ENCODE measurements around the gene KIFC3.
"Not testable (repeated sequence)": the region's sequence is repeated elsewhere in the genome, so short reads cannot be mapped to it uniquely, and the experiment has no call there.

KIFC3 gene

DNA sequence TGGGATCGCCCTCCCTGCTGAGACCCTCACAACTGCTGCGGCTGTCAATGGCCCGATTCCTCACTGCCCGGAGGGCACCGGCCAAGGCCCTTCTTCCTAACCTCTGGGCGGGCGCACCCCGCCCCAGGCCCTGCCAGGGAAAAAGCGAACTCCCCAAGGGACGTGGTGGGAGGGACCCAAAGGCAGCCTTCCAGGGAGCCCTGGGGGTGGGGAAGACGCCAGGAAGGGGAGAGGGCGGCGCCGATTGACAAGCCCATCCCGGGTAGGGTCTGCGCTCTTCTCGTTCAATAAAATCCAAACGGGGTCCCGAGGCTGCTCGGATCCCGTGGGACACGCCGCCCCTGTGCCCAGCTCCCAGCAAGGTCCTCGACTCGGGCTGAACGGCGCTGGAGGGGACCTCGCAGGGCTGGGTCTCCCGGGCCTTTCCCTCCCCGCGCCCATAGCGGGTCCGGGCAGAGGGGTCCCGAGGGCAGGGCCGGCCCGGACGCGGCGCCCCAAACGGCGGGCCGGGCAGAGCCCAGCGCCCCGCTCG is 416 bp downstream of the KIFC3 start:
- peak in 1 of 2 experiments; percentile 27 for DNase-seq

DNA sequence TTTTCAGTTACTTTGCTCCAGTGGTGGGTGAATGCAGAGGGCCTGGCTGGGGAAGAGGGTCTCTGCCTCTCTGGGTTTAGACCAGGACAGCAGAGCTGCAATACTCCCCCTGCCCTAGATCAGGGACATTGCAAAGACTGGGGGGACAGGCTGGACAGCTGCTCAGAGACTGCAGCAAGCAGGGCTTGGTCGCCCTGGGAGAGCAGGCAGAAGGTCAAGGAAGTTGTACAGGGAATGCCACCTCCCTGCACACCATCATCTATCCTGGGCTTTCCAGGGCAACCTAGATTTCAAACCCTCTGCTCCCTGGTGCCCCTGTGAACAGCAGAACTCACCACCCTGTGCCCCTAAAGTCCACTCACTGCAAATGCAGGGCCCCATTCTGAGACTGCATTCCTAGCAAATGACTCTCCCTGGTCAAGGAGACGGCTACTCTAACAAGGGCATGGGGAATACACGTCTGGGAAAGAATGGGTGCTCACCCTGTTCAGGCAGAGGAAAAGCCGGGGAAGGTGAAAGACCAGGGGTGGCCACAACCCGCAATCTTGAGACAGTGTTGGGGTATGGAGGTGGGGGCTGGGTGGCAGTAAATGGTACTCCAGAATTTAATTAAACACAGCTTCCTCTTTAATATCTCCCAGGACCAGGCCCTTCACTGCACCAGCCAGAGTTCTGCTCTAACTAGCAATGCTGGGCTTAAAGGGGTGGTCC is 1.0 kb downstream of the KIFC3 start:
- peak in 1 of 2 experiments; percentile 44 for DNase-seq

DNA sequence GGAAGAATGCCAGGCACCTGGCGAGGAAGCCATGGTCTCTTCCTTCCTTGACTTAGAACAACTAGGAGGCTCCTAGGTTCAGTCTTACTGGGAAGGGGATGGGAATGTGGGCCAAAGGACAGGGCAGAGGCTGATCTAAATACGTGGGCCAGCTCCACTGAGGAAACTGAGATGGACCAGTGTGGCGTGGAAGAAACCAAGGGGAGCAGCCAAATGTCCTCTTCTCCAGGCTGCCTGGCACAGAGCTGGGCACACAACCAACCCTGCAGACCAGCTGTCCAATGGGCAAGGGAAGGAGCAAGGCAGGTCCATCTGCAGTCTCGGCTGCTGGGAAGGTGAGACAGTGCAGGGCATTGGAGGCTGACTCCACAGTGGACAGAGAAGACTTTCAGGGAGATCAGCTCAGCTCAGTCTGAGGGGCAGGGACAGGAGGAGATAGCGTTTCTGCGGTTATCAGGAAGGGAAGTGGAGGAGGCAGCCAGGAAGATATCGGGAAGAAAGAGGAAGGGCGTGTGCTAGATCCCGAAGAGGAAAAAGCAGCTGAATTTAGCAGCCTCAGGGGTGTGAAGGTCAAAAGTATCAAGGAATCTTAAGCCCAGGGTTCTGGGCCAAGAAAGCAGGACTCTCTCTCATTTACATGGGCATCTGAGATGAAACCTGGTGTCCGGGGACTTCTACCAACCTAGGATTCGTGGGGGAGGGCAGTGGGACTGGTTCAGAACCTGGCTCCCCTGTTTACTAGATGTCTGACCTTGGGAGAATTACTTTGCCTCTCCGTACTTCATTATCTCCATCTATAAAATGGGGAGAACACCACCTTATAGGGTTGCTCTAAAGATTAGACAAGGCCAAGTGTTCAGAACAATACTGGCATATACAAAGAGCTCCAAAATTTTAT is 1.8 kb downstream of the KIFC3 start:
- DNase-seq: no peak

GRCh38 chr16:57799600-57800199 is 2.6 kb downstream of the KIFC3 start:
- DNase-seq: no peak

DNA sequence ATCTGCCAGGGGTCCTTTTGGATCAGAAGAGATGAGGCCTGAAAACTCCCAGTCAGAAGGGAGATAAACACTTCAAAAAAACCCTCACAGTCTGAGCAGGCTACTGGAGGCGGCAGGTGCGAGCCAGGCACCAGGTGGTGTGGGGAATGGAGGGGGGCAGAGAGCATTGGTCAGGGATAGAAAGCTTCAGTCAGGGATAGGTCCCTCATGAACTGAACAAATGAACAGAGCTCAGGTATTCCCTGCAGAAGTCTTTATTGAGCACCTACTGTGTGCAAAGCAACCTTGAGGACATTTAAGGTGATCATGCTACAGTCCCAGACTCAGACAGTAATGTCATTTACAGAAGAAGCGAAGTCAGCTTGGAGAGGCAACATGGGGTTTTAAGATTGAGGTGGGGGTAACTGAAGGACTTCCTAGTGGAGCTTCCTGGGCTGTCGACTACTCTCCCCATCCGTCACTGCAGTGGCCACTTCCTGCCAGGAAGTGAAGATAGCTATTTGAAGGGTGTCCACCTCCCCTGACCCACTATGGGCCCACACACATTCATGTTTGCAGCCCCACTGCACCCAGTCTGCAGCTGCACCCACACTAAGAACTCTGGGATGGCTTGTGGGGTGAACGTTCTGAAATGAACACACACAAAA is 3.2 kb downstream of the KIFC3 start:
- no peak for DNase-seq

DNA sequence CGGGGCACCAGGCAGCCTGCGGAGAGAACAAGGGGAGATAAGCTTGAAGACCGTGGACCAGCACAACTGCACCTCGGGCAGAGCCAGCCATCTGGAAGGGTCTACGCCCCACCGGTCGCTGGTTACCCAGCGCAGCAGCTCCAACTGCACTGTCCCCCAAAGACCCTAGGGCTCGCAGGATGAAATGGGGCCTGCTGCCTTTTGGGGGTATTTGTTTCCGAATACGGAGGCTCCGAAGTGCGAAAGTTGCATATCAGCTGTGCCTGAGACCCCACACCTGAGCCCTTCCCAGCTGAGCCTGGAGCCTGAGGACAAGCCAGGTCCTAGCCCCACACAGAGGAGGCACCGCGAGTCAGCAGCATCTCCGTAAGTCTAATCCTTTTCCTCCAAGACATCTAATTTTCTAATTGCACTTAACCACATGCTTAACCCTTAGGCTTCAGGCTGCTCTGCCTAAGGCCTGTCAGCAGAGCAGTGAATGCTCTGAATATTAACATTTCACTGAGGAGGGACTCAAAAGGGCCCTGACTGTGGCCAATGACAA is 4.0 kb downstream of the KIFC3 start:
- DNase-seq: no peak

DNA sequence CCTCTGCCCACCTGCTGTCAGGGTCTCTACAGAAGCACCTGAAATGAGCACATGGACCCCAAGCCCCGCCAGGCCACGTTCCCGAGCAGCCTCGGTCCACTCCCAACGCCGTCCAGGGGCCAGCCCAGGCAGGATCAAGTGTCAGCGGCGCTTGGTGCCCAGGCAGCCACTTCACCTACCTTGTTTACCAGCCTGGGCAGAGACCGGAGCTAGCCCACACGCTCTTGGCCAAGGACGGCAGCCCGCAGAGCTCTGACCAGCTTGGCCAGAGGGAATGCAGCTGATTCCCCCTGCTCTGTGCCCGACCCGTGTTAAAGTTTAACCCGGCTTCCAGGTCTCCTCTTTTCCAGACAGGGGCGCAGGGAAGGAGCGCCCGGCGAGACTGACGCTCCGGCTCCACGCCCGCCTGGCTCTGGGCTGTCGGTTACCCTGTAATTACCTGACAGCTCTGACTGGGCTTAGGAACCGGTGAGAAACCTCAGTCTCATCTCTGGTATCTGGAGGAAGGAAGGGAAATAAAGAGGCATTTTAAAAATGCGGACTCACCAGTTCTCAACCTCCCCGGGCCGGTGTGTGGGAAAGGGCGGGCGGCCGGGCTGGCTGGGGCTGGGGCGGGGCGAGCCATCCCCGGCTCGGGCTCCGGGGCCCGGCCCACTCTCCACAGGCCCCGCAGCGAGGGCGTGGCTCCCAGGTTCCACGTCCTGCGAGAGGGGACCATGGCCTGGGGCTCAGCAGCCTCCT is 4.6 kb downstream of the KIFC3 start:
- DNase-seq: no peak

DNA sequence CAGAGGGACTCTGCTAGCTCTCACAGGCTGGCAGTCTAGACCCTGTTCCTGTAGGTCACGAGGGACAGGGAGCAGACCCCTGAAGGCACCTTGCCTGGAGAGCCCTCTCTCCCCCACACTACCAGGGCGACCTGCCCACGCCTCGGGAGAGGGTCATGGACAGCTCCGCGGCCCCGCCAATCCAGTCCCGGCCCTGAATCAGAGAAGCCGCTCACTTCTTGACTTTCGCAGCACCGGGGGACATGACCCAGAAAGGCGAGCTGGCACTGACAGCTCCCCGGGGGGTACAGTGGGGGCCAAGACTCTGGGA is 5.1 kb downstream of the KIFC3 start:
- no peak for DNase-seq

DNA sequence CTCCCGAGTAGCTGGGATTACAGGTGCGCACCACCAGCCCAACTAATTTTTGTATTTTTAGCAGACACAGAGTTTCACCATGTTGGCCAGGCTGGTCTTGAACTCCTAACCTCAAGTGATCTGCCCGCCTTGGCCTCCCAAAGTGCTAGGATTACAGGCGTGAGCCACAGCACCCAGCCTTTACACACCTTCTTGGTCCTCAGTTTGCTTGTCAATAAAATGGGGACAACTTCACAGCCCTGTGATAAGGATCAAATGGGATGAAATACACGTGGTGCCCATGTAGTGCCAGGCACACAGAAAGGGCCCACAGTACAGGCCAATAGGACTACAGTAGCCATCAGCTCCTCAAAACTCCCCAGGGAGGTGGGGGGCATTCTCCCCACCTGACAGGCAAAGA is 6.3 kb downstream of the KIFC3 start:
- not testable (repeated sequence) for DNase-seq

DNA sequence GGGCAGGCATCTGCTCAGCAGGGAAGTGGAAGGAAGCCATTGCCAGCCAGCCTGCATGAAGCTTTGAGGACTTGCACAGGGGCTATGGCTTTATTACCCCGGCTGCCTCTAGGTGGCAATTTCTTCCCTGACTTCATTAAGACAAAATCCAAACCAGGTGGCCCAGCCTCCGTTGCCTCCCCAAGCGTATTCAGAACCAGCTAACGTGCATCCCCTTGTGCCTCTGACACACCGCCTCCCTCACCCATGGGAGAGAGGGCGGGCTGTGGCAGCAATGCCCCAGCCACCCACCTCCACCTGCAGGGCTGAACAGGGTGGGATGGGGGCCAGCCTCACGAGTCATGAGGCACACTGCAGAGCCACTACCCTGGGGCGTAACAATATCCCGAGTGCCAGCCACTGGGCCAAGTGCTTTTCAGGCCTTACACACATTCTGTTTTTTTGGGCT is 6.8 kb downstream of the KIFC3 start:
- DNase-seq: peak in 1 of 2 experiments; percentile 27

DNA sequence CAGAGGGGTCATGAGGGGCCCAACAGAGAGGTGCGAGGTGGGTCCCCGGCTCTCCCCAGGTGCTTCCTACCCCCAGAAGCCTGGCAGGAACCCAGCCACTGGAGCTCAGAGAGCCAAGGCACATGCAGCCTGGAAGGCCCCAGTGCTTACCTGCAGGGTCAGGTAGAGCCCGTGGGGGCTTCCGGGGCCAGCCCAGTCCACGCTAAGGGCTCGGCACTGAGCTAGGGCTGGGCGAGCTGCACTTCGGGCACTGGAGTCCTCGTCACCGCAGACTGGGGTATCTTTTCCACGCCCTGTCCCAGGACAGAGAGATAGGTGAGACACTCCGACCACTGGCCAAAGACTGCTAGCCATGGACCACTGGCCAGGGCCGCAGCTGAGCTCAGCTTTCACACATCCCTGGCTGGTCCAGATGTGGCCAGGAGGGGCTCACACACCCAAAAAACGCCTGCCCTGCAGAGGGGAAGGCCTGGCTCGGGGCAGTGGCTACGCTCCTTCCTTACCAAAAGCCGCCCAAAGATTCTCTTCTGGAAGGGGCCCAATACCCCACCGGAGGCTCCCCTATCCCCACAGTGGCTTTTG is 7.4 kb downstream of the KIFC3 start:
- no peak for DNase-seq

- no peak for DNase-seq
Measured at GRCh38 chr16:57791893-57792461, 10.3 kb downstream of the KIFC3 start.

DNA sequence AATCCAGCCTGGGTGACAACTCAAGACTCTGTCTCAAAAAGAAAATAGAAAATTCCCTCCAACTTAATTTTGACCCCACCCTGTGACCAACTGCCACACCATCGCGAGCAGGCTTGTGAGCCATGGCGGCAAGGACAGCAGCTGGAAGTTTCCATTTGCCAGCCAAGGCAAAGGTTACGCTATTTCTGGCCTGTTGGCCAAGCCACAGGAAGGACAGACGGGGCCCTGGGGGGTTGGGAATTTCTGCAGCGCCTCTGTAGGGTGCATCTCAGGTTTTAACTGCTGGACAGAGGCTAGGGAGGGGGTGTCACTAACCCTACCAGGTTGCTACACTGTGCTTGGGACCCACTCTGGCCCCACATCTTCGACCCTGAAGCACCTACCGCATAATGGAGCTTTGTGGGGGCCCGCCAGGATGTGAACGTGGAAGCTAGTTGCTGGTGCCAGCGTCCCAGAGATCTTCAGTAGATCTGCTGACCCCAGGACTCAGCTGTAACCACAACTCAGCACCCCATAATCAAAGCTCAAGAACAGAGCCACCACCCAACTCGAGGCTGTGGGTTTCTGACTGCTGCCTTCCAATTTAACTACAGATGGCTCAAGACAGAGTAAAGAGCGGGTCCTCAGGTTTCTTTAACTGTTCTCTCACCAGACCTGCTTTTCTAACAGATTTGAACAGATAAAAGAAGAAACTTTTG is 10.9 kb downstream of the KIFC3 start:
- DNase-seq: no peak

DNA sequence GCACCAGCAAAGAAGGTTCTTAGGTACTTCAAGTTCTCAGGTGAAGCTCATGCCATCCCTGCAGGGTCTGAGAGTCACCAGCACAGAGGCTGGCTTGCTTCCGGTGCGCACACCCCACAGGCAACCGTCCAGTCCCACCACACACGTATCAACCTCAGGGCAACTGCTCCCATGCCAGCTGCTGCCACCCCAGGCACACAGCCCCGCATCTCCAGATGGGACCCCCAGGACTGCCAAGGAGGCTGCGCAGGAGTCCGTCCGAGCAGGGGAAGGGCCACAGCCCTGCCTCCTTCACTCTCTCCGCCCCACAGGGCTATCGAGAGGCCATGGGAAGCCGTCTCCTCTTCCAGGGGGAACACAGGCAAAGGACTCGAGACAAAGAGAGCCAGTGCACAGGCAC is 13.3 kb downstream of the KIFC3 start:
- no peak for DNase-seq

GRCh38 chr16:57788252-57788841 is 13.9 kb downstream of the KIFC3 start:
- DNase-seq: no peak

GRCh38 chr16:57787519-57787905 is 14.8 kb downstream of the KIFC3 start:
- DNase-seq: no peak

DNA sequence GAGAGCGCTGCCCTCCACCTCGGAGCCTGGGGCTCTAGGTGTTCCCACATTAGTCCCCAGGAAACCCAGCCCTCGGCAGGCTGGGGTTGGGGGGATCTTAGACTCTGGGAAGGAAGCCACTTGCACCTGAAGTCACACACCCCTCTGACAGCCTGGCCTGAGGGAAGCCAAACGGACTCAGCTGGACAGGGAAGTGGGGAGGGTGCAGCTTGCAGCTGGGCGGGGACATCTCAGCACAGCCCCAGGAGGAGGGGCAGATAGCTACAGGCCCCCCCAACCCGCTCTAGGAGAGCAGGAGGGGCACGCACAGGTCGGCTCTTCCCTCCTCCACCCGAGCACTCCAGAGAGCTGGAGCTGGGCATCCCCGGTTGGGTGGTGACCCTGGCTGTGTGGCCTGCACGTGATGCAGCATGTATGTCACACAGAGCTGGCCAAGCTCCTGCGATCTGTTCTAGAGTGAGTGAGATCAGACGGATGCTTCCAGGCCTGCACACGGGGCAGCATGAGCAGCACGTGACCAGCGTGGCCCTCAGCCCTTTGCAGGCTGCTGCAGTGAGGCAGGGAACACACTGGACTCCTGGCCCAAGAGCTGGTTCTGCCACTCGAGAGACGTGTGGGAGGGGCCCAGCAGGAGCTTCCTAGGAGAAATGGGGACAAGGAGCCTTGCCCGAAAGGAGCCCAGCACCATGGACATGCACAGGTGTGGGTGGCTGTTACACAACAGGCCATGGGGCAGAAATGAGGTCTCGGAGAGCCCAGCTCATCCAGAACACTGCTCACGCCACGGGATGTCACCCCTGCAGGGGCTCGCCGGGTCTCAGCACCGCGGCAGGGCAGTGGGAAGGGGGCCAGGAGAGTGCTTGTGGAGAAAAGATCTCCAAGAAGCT is 15.4 kb downstream of the KIFC3 start:
- no peak for DNase-seq

- DNase-seq: no peak
Measured at GRCh38 chr16:57785924-57786323, 16.4 kb downstream of the KIFC3 start.

DNA sequence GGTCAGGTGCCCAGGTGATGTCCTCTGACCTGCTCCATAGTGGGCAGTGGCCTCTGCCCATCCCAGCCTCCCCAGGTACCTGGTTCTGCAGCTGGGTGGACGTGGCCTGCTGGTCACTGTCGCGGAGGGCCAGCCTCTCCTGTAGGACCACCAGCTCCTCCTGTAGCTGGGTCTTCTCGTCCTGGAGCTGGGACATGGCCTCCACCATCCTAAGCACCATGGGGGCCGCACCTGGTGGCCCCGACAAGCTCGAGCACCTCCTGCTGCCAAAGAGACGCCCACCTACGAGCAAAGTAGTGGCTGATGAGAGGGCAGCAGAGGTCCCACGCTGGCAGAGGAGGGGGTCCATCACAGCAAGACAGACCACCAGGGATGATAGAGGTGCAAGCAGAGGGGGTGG is 16.9 kb downstream of the KIFC3 start:
- no peak for DNase-seq
